Ascending aorta (tissue), 2 donors: ENCODE data around the gene FAM83F. TPM values are rescaled to one million over a fixed set of nuclear protein-coding genes. Genes with fewer than 3 reads are reported as not detected.

Experiments used
- DNase-seq, 2 donors: peaks; one replicate each; pipeline ENCODE4 v3.0.0-alpha.2; 2019; ENCODE audit warnings: low spot score in 2 of 2
- H3K27ac ChIP-seq, 2 donors: fragments of 200-600 bp; sonication (generic); one replicate each; pipeline ENCODE4 v1.5.1; 2016 to 2017; ENCODE audit warnings: mild to moderate bottlenecking in 1 of 2
- H3K27me3 ChIP-seq: fragments of 200-600 bp; sonication (generic); one replicate; pipeline ENCODE4 v1.5.1; 2017
- H3K36me3 ChIP-seq, 2 donors: fragments of 200-600 bp; sonication (generic); one replicate each; pipeline ENCODE4 v1.5.1; 2016
- H3K4me1 ChIP-seq, 2 donors: fragments of 200-600 bp; sonication (generic); one replicate each; pipeline ENCODE4 v1.5.1; 2016 to 2017; ENCODE audit warnings: mild to moderate bottlenecking in 1 of 2
- H3K4me3 ChIP-seq, 2 donors: fragments of 200-600 bp; sonication (generic); one replicate each; pipeline ENCODE4 v1.5.1; 2016 to 2017; ENCODE audit warnings: mild to moderate bottlenecking in 1 of 2
- H3K9me3 ChIP-seq, 2 donors: fragments of 200-600 bp; sonication (generic); one replicate each; pipeline ENCODE4 v1.5.1; 2016
- CTCF ChIP-seq, 3 experiments: fragments of 200-600 bp in 2 of 3; fragments of 450-650 bp in 1 of 3; sonication (generic) in 2 of 3; IDR thresholded peaks; one replicate each; pipeline ENCODE4 v1.5.1; 2016 to 2019; ENCODE audit warnings: antibody characterized with exemption in 3 of 3, mild to moderate bottlenecking in 1 of 3, moderate library complexity in 1 of 3
- intact Hi-C: fragments of 100-400 bp; cut with DNase I; formaldehyde crosslinking; loops from one replicate; pipeline ENCODE4 v1.15.1; 2023
- total RNA-seq: library from RNA; depleted of rRNA; stranded (reverse); fragments of >200 nt; gene quantifications from one replicate; pipeline ENCODE4 v1.1.0, GENCODE V29; 2016

The FAM83F gene
- total RNA-seq, 1 donor from 2014 or later = not detected

- Histone ChIP-seq H3K9me3 (no peaks in the 10 kb centered on the region), H3K4me3 (no peak overlapping the region), H3K36me3 (no peaks in the 10 kb centered on the region), H3K4me1 (no peaks in the 10 kb centered on the region), H3K27ac (no peak overlapping the region), H3K27me3 (no peaks in the 10 kb centered on the region)
- intact Hi-C loops = no loop called here
- no peak for TF ChIP-seq CTCF (IDR thresholded peaks at IDR 0.05)
- no peak for DNase-seq
Observed at GRCh38 chr22:40010746-40011145, 16.0 kb downstream of the FAM83F start.

- H3K4me1 ChIP-seq = no peaks in the 10 kb centered on the region
- no peaks in the 10 kb centered on the region for H3K9me3 ChIP-seq
- no peak overlapping the region for H3K27ac ChIP-seq
- H3K36me3 ChIP-seq = no peaks in the 10 kb centered on the region
- H3K4me3 ChIP-seq = no peak overlapping the region
- no peaks in the 10 kb centered on the region for H3K27me3 ChIP-seq
- DNase-seq = no peak
- intact Hi-C loops = no loop called here
- TF ChIP-seq CTCF (IDR thresholded peaks at IDR 0.05) = no peak
Observed at GRCh38 chr22:40014667-40015248, 20.0 kb downstream of the FAM83F start.

GRCh38 chr22:40015358-40015976 is 20.7 kb downstream of the FAM83F start:
- DNase-seq = no peak
- Histone ChIP-seq H3K27me3 (no peaks in the 10 kb centered on the region), H3K4me1 (no peaks in the 10 kb centered on the region), H3K36me3 (no peaks in the 10 kb centered on the region), H3K4me3 (no peak overlapping the region), H3K9me3 (no peaks in the 10 kb centered on the region), H3K27ac (no peak overlapping the region)
- intact Hi-C loops = no loop called here
- TF ChIP-seq CTCF (IDR thresholded peaks at IDR 0.05) = no peak

- intact Hi-C loops = no loop called here
- H3K4me3 ChIP-seq = no peak overlapping the region
- no peak for DNase-seq
Observed at GRCh38 chr22:40018051-40018450, 23.3 kb downstream of the FAM83F start.

GRCh38 chr22:40019100-40019499 is 24.3 kb downstream of the FAM83F start:
- no peak for DNase-seq
- Histone ChIP-seq H3K27me3 (no peaks in the 10 kb centered on the region), H3K36me3 (no peaks in the 10 kb centered on the region), H3K4me1 (no peaks in the 10 kb centered on the region), H3K9me3 (no peaks in the 10 kb centered on the region), H3K27ac (no peak overlapping the region), H3K4me3 (no peak overlapping the region)
- intact Hi-C loops = no loop called here
- TF ChIP-seq CTCF (IDR thresholded peaks at IDR 0.05) = no peak

More at GRCh38 chr22:40018051-40018450, 23.3 kb downstream of the FAM83F start:
- TF ChIP-seq CTCF (IDR thresholded peaks at IDR 0.05) = no peak
- Histone ChIP-seq H3K4me1 (no peaks in the 10 kb centered on the region), H3K9me3 (no peaks in the 10 kb centered on the region), H3K27me3 (no peaks in the 10 kb centered on the region), H3K27ac (no peak overlapping the region), H3K36me3 (no peaks in the 10 kb centered on the region)
